Measurements from ENCODE around the gene CCDC92. TPM values are rescaled to one million over a fixed set of nuclear protein-coding genes. Genes with fewer than 3 reads are reported as not detected.

CCDC92 gene
- total RNA-seq, 1 donor from 2014 or later = 38.9 TPM

DNA sequence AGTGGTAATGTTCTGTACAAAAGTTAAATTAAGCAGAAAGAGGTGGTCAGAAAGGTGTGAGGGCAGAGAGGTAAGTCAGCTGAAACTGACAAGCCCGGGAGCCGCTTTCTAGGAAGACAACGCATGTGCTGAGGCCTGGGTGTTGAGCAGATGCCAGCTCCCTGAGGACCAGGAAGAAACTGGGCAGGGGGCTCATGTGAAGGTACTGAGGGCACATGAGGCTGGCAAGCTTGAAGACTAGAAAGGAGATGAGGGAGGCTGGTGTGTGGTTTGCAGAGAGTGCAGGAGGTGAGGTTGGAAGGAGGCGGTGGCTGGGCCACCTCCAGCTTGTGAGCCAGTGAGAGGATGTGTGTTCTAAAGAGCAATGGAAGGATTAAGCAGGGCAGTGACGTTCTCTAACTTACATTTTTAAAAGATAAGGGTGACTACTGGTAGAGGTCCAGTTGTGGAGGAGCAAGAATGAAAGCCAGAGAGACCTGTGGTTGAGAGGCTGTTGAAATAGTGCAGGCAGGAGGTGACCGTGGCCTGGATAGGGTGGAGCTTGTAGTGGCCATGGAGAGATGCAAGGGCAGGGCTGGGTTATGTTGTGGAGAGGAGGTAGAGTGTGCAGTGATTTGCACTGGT lies 29.5 kb upstream of the CCDC92 start:
- H3K9ac ChIP-seq (ENCODE audit: low read length) = no peak overlapping the region
- H3K79me2 ChIP-seq (ENCODE audit: insufficient read depth, low read length) = peaks cover 20% of the 10 kb centered on the region
- no peak overlapping the region for H2AFZ ChIP-seq (ENCODE audit: low read depth, low read length)
- peaks cover 3% of the 10 kb centered on the region for H3K36me3 ChIP-seq (ENCODE audit: insufficient read depth, low read length)
- peaks cover 70% of the 10 kb centered on the region for H4K20me1 ChIP-seq (ENCODE audit: insufficient read depth, low read length)
- H3K27me3 ChIP-seq (ENCODE audit: insufficient read depth, low read length) = no peaks in the 10 kb centered on the region
- Mint-ChIP-seq H3K9me3 (ENCODE audit: unreplicated experiment) (no peaks in the 10 kb centered on the region), H3K36me3 (ENCODE audit: low read depth, unreplicated experiment) (peaks cover 6% of the 10 kb centered on the region), H3K4me1 (ENCODE audit: low read depth, unreplicated experiment) (peaks cover 34% of the 10 kb centered on the region), H3K4me3 (ENCODE audit: unreplicated experiment) (no peak overlapping the region), H3K27ac (ENCODE audit: unreplicated experiment) (no peak overlapping the region), H3K27me3 (ENCODE audit: low read depth, unreplicated experiment) (no peaks in the 10 kb centered on the region)
- H3K27ac ChIP-seq (ENCODE audit: low read depth, low read length) = no peak overlapping the region
- no peak overlapping the region for H3K4me3 ChIP-seq (ENCODE audit: insufficient read depth, low read depth, low read length)
- no peak for FAIRE-seq
- H3K4me2 ChIP-seq (ENCODE audit: low read length) = no peak overlapping the region
- TF ChIP-seq, protein P1, sequence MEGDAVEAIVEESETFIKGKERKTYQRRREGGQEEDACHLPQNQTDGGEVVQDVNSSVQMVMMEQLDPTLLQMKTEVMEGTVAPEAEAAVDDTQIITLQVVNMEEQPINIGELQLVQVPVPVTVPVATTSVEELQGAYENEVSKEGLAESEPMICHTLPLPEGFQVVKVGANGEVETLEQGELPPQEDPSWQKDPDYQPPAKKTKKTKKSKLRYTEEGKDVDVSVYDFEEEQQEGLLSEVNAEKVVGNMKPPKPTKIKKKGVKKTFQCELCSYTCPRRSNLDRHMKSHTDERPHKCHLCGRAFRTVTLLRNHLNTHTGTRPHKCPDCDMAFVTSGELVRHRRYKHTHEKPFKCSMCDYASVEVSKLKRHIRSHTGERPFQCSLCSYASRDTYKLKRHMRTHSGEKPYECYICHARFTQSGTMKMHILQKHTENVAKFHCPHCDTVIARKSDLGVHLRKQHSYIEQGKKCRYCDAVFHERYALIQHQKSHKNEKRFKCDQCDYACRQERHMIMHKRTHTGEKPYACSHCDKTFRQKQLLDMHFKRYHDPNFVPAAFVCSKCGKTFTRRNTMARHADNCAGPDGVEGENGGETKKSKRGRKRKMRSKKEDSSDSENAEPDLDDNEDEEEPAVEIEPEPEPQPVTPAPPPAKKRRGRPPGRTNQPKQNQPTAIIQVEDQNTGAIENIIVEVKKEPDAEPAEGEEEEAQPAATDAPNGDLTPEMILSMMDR (IDR thresholded peaks at IDR 0.05; ENCODE audit: insufficient read depth, low read depth, low read length) = no peak
- TF ChIP-seq EZH2 (IDR thresholded peaks at IDR 0.05; ENCODE audit: insufficient read depth, low read length) = no peak
- H3K9me3 ChIP-seq (ENCODE audit: insufficient read depth, low read depth, low read length) = no peaks in the 10 kb centered on the region
- DNase-seq (ENCODE audit: low read depth) = peak; percentile 54
- H3K4me1 ChIP-seq (ENCODE audit: insufficient read depth, low read length) = no peaks in the 10 kb centered on the region

DNA sequence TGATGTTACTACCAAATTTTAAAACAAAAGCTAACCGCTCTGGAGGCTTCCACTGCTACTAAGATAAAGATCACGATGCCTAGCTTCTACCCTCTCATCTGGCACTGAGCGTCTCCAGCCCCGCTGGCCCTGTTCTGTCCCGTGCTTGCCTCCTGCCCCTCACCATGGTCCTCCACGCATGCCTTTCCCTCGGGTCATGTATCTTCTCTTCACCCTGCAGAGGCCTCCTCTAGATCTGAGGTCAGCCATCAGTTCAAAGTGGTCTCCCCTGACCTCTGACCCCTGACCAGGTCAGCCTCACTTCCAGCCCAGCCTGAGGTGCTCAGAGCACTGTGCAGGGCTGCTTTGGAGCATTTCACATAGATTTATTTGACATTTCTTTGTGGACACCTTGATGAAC lies 28.7 kb upstream of the CCDC92 start:
- Histone ChIP-seq H3K9me3 (ENCODE audit: insufficient read depth, low read depth, low read length) (no peaks in the 10 kb centered on the region), H3K9ac (ENCODE audit: low read length) (no peak overlapping the region), H3K4me2 (ENCODE audit: low read length) (no peak overlapping the region), H4K20me1 (ENCODE audit: insufficient read depth, low read length) (peaks cover 67% of the 10 kb centered on the region), H2AFZ (ENCODE audit: low read depth, low read length) (no peak overlapping the region), H3K36me3 (ENCODE audit: insufficient read depth, low read length) (peaks cover 3% of the 10 kb centered on the region), H3K27me3 (ENCODE audit: insufficient read depth, low read length) (no peaks in the 10 kb centered on the region), H3K4me1 (ENCODE audit: insufficient read depth, low read length) (peaks cover 4% of the 10 kb centered on the region), H3K27ac (ENCODE audit: low read depth, low read length) (no peak overlapping the region), H3K79me2 (ENCODE audit: insufficient read depth, low read length) (peaks cover 23% of the 10 kb centered on the region), H3K4me3 (ENCODE audit: insufficient read depth, low read depth, low read length) (no peak overlapping the region)
- no peaks in the 10 kb centered on the region for H3K9me3 Mint-ChIP-seq (ENCODE audit: unreplicated experiment)
- no peak for DNase-seq (ENCODE audit: low read depth)
- H3K27ac Mint-ChIP-seq (ENCODE audit: unreplicated experiment) = no peak overlapping the region
- H3K4me3 Mint-ChIP-seq (ENCODE audit: unreplicated experiment) = no peak overlapping the region
- TF ChIP-seq, protein P1 (IDR thresholded peaks at IDR 0.05; ENCODE audit: insufficient read depth, low read depth, low read length) = no peak
- peaks cover 36% of the 10 kb centered on the region for H3K4me1 Mint-ChIP-seq (ENCODE audit: low read depth, unreplicated experiment)
- no peak for FAIRE-seq
- peaks cover 8% of the 10 kb centered on the region for H3K36me3 Mint-ChIP-seq (ENCODE audit: low read depth, unreplicated experiment)
- H3K27me3 Mint-ChIP-seq (ENCODE audit: low read depth, unreplicated experiment) = no peaks in the 10 kb centered on the region

DNA sequence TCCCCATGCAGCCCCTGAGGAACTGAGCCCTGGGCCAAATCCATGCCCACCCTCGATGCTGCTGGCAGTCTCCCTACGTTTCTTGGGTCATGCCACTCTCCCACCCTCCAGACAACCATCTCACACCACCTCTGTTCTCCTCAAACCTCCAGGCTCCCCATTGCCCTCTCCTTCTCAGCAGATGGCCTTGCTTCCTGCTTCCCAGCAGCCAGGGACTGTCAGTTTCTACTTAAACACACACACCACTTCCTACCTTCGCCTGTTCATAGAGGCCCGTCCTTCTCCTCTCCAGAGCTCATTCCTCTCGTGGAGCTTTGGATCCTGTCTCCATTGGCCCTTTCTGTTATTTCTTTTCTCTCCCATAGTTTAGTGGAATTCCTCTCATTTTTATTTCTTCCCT lies 27.5 kb upstream of the CCDC92 start:
- no peaks in the 10 kb centered on the region for H3K9me3 ChIP-seq (ENCODE audit: insufficient read depth, low read depth, low read length)
- Mint-ChIP-seq H3K4me1 (ENCODE audit: low read depth, unreplicated experiment) (peaks cover 45% of the 10 kb centered on the region), H3K9me3 (ENCODE audit: unreplicated experiment) (no peaks in the 10 kb centered on the region), H3K27me3 (ENCODE audit: low read depth, unreplicated experiment) (no peaks in the 10 kb centered on the region), H3K27ac (ENCODE audit: unreplicated experiment) (no peak overlapping the region), H3K36me3 (ENCODE audit: low read depth, unreplicated experiment) (peaks cover 5% of the 10 kb centered on the region), H3K4me3 (ENCODE audit: unreplicated experiment) (no peak overlapping the region)
- H3K36me3 ChIP-seq (ENCODE audit: insufficient read depth, low read length) = peaks cover 5% of the 10 kb centered on the region
- peaks cover 24% of the 10 kb centered on the region for H3K79me2 ChIP-seq (ENCODE audit: insufficient read depth, low read length)
- FAIRE-seq = no peak
- no peak overlapping the region for H3K4me2 ChIP-seq (ENCODE audit: low read length)
- DNase-seq (ENCODE audit: low read depth) = no peak
- no peak overlapping the region for H2AFZ ChIP-seq (ENCODE audit: low read depth, low read length)
- H3K27ac ChIP-seq (ENCODE audit: low read depth, low read length) = no peak overlapping the region
- peaks cover 67% of the 10 kb centered on the region for H4K20me1 ChIP-seq (ENCODE audit: insufficient read depth, low read length)
- no peak overlapping the region for H3K9ac ChIP-seq (ENCODE audit: low read length)
- TF ChIP-seq, protein P1 (IDR thresholded peaks at IDR 0.05; ENCODE audit: insufficient read depth, low read depth, low read length) = no peak
- TF ChIP-seq EZH2 (IDR thresholded peaks at IDR 0.05; ENCODE audit: insufficient read depth, low read length) = no peak
- peaks cover 15% of the 10 kb centered on the region for H3K4me1 ChIP-seq (ENCODE audit: insufficient read depth, low read length)
- H3K4me3 ChIP-seq (ENCODE audit: insufficient read depth, low read depth, low read length) = no peak overlapping the region
- no peaks in the 10 kb centered on the region for H3K27me3 ChIP-seq (ENCODE audit: insufficient read depth, low read length)

Data from astrocyte (in vitro differentiated cells and primary cell).